HL-60/S4 treated with phorbol 12-myristate 13-acetate at 8.2 ng/mL for 4 days and 3 days (cell line): ENCODE data around the gene RHOH.
"Not testable (repeated sequence)": the region's sequence is repeated elsewhere in the genome, so short reads cannot be mapped to it uniquely, and the experiment has no call there.

ENCODE experiments used
- in situ Hi-C: fragments of 300-500 bp; cut with MboI; formaldehyde crosslinking; loops from 2 replicates; pipeline ENCODE4 v1.15.0; 2022; ENCODE audit warnings: low sequenced_read_pairs

RHOH gene

GRCh38 chr4:40288566-40288965, 91.7 kb downstream of the RHOH start:
- in situ Hi-C loops: no loop called here

DNA sequence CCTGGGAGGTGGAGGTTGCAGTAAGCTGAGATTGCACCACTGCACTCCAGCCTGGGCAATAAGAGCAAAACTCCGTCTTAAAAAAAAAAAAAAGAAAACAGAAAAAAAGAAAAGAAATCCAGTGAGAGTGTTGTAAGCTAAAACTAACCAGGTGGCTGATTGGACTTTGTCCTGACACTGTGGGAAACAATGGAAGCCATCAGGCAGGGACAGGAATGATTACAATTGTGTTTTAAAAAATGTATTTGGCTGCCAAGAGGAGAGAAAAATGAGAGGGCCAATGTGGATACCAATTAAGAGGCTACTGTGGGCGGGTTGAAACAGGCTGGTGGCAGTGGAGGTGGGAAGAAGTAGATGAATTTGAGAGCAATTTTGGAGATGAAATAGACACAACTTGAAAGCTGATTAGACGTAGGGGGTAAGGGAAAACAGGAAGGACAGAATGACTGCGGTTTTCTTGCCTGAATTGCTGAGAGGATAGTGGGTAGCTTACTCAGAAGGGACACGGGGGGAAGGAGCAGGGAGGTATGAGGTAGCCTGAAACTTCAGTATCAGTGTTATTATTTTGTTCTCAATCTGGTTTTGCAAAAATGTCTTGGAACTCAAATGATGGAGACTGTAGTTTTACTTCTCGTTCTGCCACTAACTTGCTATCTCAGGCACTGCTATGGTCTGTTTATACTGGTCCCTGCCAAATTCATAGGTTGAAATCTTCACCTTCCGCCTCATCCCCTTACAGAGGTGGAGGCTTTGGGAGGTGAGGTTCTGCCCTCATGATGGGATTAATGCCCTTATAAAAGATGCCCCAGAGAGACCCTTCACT, 92.7 kb downstream of the RHOH start:
- in situ Hi-C loops: no loop called here

GRCh38 chr4:40290611-40291186, 93.9 kb downstream of the RHOH start:
- in situ Hi-C loops: not testable (repeated sequence)

DNA sequence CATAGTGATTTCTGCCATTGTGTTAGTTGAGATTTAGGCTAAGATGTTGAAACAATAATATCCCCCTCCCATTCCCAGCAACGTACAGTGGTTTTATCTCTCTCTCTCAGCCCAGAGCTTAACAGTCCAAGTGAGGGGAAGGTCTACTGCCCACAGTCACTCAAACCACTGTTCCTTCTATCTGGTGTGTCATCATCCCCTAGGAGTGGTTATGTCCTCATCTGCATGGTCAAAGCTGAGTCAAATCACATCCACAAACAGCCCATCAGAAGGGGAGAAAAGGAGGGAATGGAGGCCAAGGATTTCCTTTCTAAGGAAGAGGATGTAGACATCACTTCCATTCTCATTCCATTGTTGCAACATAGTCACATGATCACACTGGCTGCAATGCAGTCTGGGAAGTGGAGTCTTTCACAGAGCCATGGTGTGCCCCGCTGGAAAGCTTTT, 95.5 kb downstream of the RHOH start:
- in situ Hi-C loops: no loop called here

DNA sequence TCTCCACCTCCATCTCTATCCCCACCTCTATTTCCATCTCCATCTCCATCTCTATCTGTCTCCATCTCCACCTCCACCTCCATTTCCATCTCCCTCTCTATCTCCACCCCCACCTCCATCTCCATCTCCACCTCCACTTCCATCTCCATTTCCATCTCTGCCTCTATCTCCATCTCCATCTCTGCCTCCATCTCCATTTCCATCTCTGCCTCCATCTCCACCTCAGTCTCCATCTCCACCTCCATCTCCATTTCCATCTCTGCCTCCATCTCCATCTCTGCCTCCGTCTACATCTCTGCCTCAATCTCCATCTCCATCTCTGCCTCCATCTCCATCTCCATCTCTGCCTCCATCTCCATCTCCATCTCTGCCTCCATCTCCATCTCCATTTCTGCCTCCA, 97.5 kb downstream of the RHOH start:
- in situ Hi-C loops: no loop called here

GRCh38 chr4:40295030-40295429, 98.2 kb downstream of the RHOH start:
- in situ Hi-C loops: not testable (repeated sequence)

DNA sequence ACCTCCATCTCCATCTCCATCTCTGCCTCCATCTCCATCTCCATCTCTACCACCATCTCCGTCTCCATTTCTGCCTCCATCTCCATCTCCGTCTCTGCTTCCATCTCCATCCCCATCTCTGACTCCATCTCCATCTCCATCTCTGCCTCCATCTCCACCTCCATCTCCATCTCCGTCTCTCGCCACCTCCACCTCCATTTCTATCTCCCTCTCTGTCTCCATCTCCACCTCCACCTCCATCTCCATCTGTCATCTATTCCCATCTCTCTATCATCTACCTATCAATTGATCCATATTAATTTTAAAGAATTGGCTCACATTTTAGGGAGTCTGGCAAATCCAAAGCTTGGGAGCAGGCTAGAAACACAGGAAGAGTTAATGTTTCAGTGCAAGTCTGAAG, 98.7 kb downstream of the RHOH start:
- in situ Hi-C loops: no loop called here
